DND-41 (cell line): ENCODE results near the gene CACNA1I.

Experiments
- ATAC-seq: fragments of 200-7000 bp; cut with Tn5 transposase; 3 replicates; pipeline ENCODE4 v1.9.1; 2021; ENCODE audit warnings: low read depth; ENCODE audit not compliant: insufficient read depth
- DNase-seq: peaks from one replicate; pipeline ENCODE4 v3.0.0-alpha.2; 2020
- H2AFZ ChIP-seq: 2 replicates; pipeline ENCODE4 v1.6.0; 2012; ENCODE audit warnings: low read depth, low read length
- H3K27ac ChIP-seq: 2 replicates; pipeline ENCODE4 v1.5.1; 2012; ENCODE audit warnings: low read length, inconsistent platforms
- H3K27me3 ChIP-seq: fragments of 200-600 bp; sonication (generic); 2 replicates; pipeline ENCODE4 v1.6.0; 2012; ENCODE audit warnings: low read length, mild to moderate bottlenecking, inconsistent platforms; ENCODE audit not compliant: insufficient read depth, poor library complexity
- H3K36me3 ChIP-seq: 2 replicates; pipeline ENCODE4 v1.5.1; 2012; ENCODE audit warnings: low read length, inconsistent platforms; ENCODE audit not compliant: insufficient read depth
- H3K4me1 ChIP-seq: 2 replicates; pipeline ENCODE4 v1.5.1; 2012; ENCODE audit warnings: mild to moderate bottlenecking, low read length; ENCODE audit not compliant: insufficient read depth
- H3K4me2 ChIP-seq: 2 replicates; pipeline ENCODE4 v1.6.0; 2012; ENCODE audit warnings: mild to moderate bottlenecking, moderate library complexity, low read length, inconsistent platforms; ENCODE audit not compliant: insufficient read depth
- H3K4me3 ChIP-seq, 2 experiments: fragments of 200-600 bp in 1 of 2; shearing (Covaris generic) in 1 of 2; 2 replicates each; pipeline ENCODE4 v1.5.1; 2012 to 2016; ENCODE audit warnings: inconsistent platforms in 2 of 2, low read length in 2 of 2, mild to moderate bottlenecking in 2 of 2, low read depth in 1 of 2, moderate library complexity in 1 of 2
- H3K79me2 ChIP-seq: 2 replicates; pipeline ENCODE4 v1.6.0; 2012; ENCODE audit warnings: low read length, inconsistent platforms; ENCODE audit not compliant: insufficient read depth
- H3K9ac ChIP-seq: 2 replicates; pipeline ENCODE4 v1.6.0; 2012; ENCODE audit warnings: low read depth, mild to moderate bottlenecking, inconsistent platforms, low read length, moderate library complexity
- H3K9me3 ChIP-seq: 2 replicates; pipeline ENCODE4 v1.5.1; 2012; ENCODE audit warnings: low read length, moderate library complexity, mild to moderate bottlenecking, inconsistent platforms; ENCODE audit not compliant: insufficient read depth, severe bottlenecking
- H4K20me1 ChIP-seq: 2 replicates; pipeline ENCODE4 v1.6.0; 2012; ENCODE audit warnings: low read length; ENCODE audit not compliant: insufficient read depth
- EZH2 ChIP-seq: IDR thresholded peaks from 3 replicates; pipeline ENCODE4 v1.6.1; 2012; ENCODE audit warnings: borderline replicate concordance, low read depth, mild to moderate bottlenecking, moderate library complexity, low read length, inconsistent platforms; ENCODE audit not compliant: severe bottlenecking
- TF ChIP-seq, protein P1 (sequence below): IDR thresholded peaks from 2 replicates; pipeline ENCODE4 v1.5.1; 2012; ENCODE audit warnings: borderline replicate concordance, low read length, moderate library complexity, mild to moderate bottlenecking; ENCODE audit not compliant: poor library complexity, severe bottlenecking; ENCODE audit errors: extremely low read depth

Gene CACNA1I

DNA sequence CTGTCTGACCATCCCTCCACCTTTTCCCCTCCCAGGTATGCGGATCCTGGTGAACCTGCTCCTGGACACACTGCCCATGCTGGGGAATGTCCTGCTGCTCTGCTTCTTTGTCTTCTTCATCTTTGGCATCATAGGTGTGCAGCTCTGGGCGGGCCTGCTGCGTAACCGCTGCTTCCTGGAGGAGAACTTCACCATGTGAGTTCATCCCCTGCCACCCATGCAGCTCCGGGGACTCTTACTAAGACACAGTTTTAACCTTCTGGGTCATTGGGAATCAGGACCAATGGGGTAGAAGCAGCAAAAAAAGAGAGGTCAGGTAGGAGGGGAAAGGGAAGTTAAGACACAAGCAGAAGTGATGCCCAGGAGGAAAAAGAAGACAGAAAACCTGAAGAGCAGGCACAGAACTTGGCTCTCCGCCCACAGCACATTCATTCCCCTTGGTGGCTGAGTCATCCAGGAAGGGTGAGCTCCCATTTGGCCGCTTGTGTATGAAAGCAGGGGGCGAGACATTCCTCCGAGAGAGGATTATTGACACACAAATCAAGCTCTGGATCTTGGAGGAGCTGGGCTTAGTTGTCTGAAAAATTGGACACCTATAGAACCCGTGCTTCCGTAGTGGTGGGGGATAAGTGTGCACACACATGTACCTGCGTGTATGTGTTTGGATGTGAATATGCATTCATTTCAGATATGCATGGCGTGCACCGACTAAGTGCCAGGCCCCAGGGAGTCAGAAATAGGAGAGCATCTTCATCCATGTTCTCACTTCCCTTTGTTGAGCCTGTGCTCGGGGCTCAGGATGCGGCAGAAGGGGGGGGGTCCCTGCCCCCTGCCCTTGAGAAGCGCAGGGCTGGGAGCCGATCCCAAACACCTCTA is 64.2 kb downstream of the CACNA1I start:
- no peaks in the 10 kb centered on the region for H3K79me2 ChIP-seq
- H3K4me2 ChIP-seq = no peak overlapping the region
- no peak overlapping the region for H3K27ac ChIP-seq
- TF ChIP-seq, protein P1, sequence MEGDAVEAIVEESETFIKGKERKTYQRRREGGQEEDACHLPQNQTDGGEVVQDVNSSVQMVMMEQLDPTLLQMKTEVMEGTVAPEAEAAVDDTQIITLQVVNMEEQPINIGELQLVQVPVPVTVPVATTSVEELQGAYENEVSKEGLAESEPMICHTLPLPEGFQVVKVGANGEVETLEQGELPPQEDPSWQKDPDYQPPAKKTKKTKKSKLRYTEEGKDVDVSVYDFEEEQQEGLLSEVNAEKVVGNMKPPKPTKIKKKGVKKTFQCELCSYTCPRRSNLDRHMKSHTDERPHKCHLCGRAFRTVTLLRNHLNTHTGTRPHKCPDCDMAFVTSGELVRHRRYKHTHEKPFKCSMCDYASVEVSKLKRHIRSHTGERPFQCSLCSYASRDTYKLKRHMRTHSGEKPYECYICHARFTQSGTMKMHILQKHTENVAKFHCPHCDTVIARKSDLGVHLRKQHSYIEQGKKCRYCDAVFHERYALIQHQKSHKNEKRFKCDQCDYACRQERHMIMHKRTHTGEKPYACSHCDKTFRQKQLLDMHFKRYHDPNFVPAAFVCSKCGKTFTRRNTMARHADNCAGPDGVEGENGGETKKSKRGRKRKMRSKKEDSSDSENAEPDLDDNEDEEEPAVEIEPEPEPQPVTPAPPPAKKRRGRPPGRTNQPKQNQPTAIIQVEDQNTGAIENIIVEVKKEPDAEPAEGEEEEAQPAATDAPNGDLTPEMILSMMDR = no peak
- TF ChIP-seq EZH2 = no peak
- DNase-seq = no peak
- H3K4me1 ChIP-seq = no peaks in the 10 kb centered on the region
- no peak overlapping the region for H3K4me3 ChIP-seq
- no peak overlapping the region for H2AFZ ChIP-seq
- no peak for ATAC-seq
- no peaks in the 10 kb centered on the region for H3K27me3 ChIP-seq
- H3K9ac ChIP-seq = no peak overlapping the region
- H4K20me1 ChIP-seq = no peaks in the 10 kb centered on the region
- H3K9me3 ChIP-seq = peaks cover 3% of the 10 kb centered on the region
- no peaks in the 10 kb centered on the region for H3K36me3 ChIP-seq

DNA sequence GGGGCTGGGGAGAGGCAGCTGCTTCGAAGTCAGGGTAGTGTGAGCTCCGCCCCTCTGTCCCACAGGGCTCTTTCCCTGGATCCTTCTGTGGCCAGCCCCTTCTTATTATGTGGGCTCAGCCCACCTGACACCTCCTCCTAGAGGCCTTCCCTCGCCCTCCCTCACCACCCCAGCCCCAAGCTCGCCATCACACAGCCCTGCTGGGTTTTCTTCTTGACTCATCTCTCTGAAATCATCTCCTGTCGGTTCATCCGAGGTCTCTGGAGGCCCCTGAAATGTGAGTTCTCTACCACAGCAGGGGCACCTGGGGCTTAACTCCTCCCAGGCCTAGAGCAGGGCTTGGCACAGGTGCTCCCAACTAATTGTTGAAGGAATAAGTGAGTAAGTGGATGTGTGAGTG is 65.2 kb downstream of the CACNA1I start:
- Histone ChIP-seq H3K36me3 (no peaks in the 10 kb centered on the region), H4K20me1 (no peaks in the 10 kb centered on the region), H3K79me2 (no peaks in the 10 kb centered on the region), H2AFZ (no peak overlapping the region), H3K9me3 (peaks cover 4% of the 10 kb centered on the region), H3K4me1 (no peaks in the 10 kb centered on the region), H3K27me3 (no peaks in the 10 kb centered on the region), H3K4me2 (no peak overlapping the region), H3K27ac (no peak overlapping the region), H3K4me3 (no peak overlapping the region), H3K9ac (no peak overlapping the region)
- TF ChIP-seq, protein P1 = no peak
- DNase-seq = no peak
- no peak for ATAC-seq

DNA sequence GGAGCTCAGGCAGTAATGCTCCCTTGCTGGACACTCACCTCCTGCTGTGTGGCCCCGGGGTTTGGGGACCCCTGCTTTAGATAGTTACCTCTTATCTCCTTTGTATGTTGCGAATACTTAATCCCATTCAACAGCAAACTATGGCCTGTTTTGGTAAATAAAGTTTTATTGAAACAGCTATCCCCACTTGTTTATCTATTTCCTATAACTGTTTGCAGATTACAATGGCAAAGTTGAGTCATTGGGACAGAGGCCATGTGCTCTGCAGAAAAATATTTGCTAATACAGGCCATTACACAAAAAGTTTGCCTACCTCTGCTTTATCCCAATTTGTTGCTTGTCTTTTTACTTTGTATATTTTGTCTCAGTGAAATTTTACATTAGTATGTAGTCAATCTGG is 68.4 kb downstream of the CACNA1I start:
- no peaks in the 10 kb centered on the region for H3K27me3 ChIP-seq
- peaks cover 4% of the 10 kb centered on the region for H3K9me3 ChIP-seq
- H3K4me2 ChIP-seq = no peak overlapping the region
- no peaks in the 10 kb centered on the region for H3K79me2 ChIP-seq
- H3K27ac ChIP-seq = no peak overlapping the region
- no peak for DNase-seq
- TF ChIP-seq, protein P1 = no peak
- TF ChIP-seq EZH2 = no peak
- H3K4me1 ChIP-seq = no peaks in the 10 kb centered on the region
- no peak for ATAC-seq
- H3K36me3 ChIP-seq = no peaks in the 10 kb centered on the region
- H4K20me1 ChIP-seq = no peaks in the 10 kb centered on the region
- no peak overlapping the region for H2AFZ ChIP-seq
- H3K4me3 ChIP-seq = no peak overlapping the region
- H3K9ac ChIP-seq = no peak overlapping the region
